ENCODE results near the gene TNFRSF6B.

Gene TNFRSF6B

GRCh38 chr20:63702751-63703470 is 6.5 kb downstream of the TNFRSF6B start:
- ATAC-seq (ENCODE audit: low read depth): no peak
- no peaks in the 10 kb centered on the region for H3K9me3 Mint-ChIP-seq
- H3K4me1 Mint-ChIP-seq: peaks cover 19% of the 10 kb centered on the region
- H3K27me3 Mint-ChIP-seq: no peaks in the 10 kb centered on the region
- DNase-seq (ENCODE audit: low spot score in 2 of 2): no peak
- no peak overlapping the region for H3K4me3 Mint-ChIP-seq
- peaks cover 5% of the 10 kb centered on the region for H3K36me3 Mint-ChIP-seq
- no peak overlapping the region for H3K27ac Mint-ChIP-seq

GRCh38 chr20:63703471-63703975 is 7.1 kb downstream of the TNFRSF6B start:
- H3K27ac Mint-ChIP-seq: no peak overlapping the region
- no peak overlapping the region for H3K4me3 Mint-ChIP-seq
- DNase-seq (ENCODE audit: low spot score in 2 of 2): no peak
- H3K9me3 Mint-ChIP-seq: no peaks in the 10 kb centered on the region
- H3K27me3 Mint-ChIP-seq: no peaks in the 10 kb centered on the region
- H3K4me1 Mint-ChIP-seq: peaks cover 19% of the 10 kb centered on the region
- H3K36me3 Mint-ChIP-seq: peaks cover 5% of the 10 kb centered on the region
- ATAC-seq (ENCODE audit: low read depth): no peak

DNA sequence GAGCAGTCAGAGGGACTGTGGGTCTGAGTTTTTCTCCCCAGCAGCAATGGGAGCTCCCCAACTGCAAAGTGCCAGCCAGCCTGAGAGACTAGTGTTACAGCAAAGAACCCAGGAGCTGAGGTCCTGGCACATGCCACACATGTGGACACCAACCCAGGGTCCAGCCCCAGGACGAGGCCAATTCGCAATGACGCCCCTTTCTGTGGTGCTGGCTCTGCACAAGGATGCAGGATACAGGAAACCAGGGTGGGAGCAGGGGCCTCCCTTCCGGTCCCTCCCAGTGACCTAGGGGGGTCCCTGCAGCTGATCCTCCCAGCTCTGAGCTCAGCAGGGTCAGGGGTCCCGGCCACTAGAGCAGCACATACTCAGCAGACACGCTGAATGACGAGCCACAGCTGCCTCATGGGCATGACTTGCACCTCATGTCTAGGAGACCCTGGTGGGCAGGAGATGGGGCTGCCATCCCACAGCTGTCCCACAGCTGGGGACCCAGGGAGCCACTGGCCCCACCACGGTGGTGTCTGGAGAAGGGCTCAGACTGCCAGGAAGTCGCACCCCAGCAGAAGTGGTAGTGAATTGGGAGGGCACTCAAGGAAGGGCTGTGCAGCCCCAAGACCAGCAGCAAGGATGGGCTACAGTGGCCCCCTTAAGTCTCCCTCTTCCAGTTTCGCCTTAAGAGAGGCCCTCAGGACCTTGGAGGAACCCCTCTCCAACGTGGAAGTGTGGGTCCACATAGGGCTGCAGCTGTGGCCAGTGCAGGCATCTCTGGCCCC is 7.7 kb downstream of the TNFRSF6B start:
- peaks cover 7% of the 10 kb centered on the region for H3K36me3 Mint-ChIP-seq
- DNase-seq (ENCODE audit: low spot score in 2 of 2) (no peak), ATAC-seq (ENCODE audit: low read depth) (no peak)
- no peak overlapping the region for H3K27ac Mint-ChIP-seq
- H3K4me3 Mint-ChIP-seq: no peak overlapping the region
- H3K9me3 Mint-ChIP-seq: no peaks in the 10 kb centered on the region
- peaks cover 22% of the 10 kb centered on the region for H3K4me1 Mint-ChIP-seq
- no peaks in the 10 kb centered on the region for H3K27me3 Mint-ChIP-seq

DNA sequence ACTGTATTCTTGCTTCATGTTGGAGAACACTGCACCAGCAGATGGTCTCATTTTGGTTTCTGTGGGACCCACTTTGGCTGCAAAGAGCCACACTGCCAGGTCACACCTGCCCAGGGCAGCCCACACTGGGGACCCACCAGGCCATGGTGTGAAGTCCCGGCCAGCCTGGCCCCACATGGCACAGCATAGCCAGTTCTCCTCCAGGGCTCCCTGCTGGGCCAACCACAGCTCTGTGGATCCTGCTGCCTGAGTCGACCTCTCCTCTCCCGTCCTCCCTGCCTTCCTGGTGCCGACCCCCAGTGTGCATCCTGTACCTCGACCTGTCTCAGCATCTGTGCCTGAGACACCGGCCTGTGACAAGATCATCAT is 8.3 kb downstream of the TNFRSF6B start:
- Mint-ChIP-seq H3K27ac (no peak overlapping the region), H3K9me3 (no peaks in the 10 kb centered on the region), H3K4me3 (no peak overlapping the region), H3K27me3 (no peaks in the 10 kb centered on the region), H3K4me1 (peaks cover 19% of the 10 kb centered on the region), H3K36me3 (peaks cover 7% of the 10 kb centered on the region)
- DNase-seq (ENCODE audit: low spot score in 2 of 2) (no peak), ATAC-seq (ENCODE audit: low read depth) (no peak)

- ATAC-seq (ENCODE audit: low read depth): no peak
- Mint-ChIP-seq H3K36me3 (peaks cover 9% of the 10 kb centered on the region), H3K27me3 (no peaks in the 10 kb centered on the region), H3K4me1 (peaks cover 19% of the 10 kb centered on the region), H3K4me3 (no peak overlapping the region), H3K9me3 (no peaks in the 10 kb centered on the region), H3K27ac (no peak overlapping the region)
- DNase-seq (ENCODE audit: low spot score in 2 of 2): no peak
Observed at GRCh38 chr20:63705232-63706026, 9.0 kb downstream of the TNFRSF6B start.

- peak overlapping the region; percentile 84 for H3K27ac Mint-ChIP-seq
- no peak for ATAC-seq (ENCODE audit: low read depth)
- DNase-seq (ENCODE audit: low spot score in 2 of 2): no peak
Observed at GRCh38 chr20:63706027-63706695, 9.7 kb downstream of the TNFRSF6B start.

DNA sequence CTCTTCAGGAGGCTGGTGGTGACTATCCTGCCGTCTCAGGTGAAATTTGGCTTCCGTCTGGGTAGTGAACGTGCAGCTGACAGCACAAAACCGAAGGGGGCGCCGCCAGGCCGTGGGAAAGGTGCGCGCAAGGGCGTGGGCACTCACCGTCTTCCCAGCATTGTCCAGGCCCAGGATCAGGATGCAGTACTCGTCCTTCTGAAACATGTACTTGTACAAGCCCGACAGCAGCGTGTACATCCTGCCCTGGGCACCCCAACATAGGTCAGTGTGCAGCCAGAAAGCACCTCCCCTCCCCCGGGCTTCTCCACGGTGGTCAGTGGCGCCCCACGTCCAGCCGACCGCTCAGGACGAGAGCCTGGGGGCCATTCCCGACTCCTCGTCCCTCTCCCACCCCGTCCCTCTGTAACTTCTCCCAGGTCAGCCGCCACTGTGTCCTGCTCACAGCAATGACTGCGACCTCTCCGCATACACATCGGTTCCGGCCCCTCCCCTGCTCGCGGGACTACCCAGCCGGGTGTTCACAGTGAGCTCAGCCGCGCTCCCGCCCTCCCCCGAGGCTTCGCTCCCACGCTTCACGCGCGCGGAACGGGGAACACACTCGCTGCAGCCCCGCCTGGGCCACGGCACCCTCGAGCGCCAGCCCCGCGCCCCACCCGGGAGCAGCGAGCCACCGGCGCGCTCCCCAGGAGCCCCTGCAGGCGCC is 10.6 kb downstream of the TNFRSF6B start:
- H3K27ac Mint-ChIP-seq: peak overlapping the region; percentile 84
- ATAC-seq (ENCODE audit: low read depth) (peak; percentile 48), DNase-seq (ENCODE audit: low spot score in 2 of 2) (peak; percentile 18 to 58)
- H3K27me3 Mint-ChIP-seq: no peaks in the 10 kb centered on the region
- H3K9me3 Mint-ChIP-seq: no peaks in the 10 kb centered on the region
- peak overlapping the region; percentile 88 for H3K4me3 Mint-ChIP-seq
- H3K36me3 Mint-ChIP-seq: peaks cover 20% of the 10 kb centered on the region
- H3K4me1 Mint-ChIP-seq: peaks cover 23% of the 10 kb centered on the region

More at GRCh38 chr20:63706027-63706695, 9.7 kb downstream of the TNFRSF6B start:
- Mint-ChIP-seq H3K4me3 (peak overlapping the region; percentile 88), H3K4me1 (peaks cover 23% of the 10 kb centered on the region), H3K36me3 (peaks cover 15% of the 10 kb centered on the region), H3K27me3 (no peaks in the 10 kb centered on the region), H3K9me3 (no peaks in the 10 kb centered on the region)

DNA sequence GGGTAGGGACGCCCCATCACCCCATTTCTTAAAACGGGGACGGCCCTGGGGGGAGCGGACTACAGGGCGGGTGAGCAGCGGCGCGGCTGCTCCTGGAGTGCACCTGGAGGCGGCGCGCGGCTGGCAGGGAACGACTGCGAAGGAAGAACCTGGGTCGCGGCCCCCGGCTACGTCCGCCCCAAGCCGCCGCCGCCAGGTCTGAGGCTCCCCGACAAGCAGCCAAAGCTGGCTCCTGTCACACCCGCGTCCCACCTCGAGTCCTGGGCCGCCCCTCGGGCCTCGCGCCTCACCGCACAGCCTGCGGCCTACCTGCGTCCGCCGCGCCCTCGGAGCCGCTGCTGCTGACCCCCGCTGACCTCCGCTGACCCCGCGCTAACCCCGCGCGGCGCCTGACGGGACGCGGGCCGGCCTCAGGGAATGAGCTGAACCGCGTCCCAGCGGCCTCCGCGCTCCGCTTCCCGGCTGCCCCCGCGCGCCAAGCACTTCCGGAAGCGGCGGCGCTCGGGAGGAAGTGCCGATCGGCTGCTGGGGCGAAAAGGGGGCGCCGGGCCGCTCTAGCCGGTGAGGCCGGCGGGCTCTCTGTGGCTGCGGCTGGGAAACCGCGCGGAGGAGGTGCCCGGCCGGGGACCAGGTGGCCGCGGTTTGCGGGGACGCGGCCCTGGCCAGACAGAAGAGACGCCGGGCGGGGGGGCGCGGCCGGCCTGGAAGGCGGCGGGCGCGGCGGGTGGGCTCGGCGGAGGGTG is 11.3 kb downstream of the TNFRSF6B start, which contains the start of the genes ARFRP1 and ZGPAT:
Gene ARFRP1 (minus strand): TSS at position 419 of the 743 bp plus-strand sequence. CDS start 885 bp downstream, outside the sequence.
Gene ZGPAT (plus strand): TSS at position 482 of the 743 bp plus-strand sequence. CDS start 542 bp downstream, outside the sequence.
- Mint-ChIP-seq H3K36me3 (peaks cover 26% of the 10 kb centered on the region), H3K27ac (peak within 1 kb of the TSS; percentile 84), H3K4me3 (peak within 1 kb of the TSS; percentile 88), H3K27me3 (no peaks in the 10 kb centered on the region), H3K4me1 (peaks cover 21% of the 10 kb centered on the region), H3K9me3 (peaks cover 2% of the 10 kb centered on the region)
- ATAC-seq (ENCODE audit: low read depth): peak; percentile 85
- peak; percentile 77 to 84 for DNase-seq (ENCODE audit: low spot score in 2 of 2)

DNA sequence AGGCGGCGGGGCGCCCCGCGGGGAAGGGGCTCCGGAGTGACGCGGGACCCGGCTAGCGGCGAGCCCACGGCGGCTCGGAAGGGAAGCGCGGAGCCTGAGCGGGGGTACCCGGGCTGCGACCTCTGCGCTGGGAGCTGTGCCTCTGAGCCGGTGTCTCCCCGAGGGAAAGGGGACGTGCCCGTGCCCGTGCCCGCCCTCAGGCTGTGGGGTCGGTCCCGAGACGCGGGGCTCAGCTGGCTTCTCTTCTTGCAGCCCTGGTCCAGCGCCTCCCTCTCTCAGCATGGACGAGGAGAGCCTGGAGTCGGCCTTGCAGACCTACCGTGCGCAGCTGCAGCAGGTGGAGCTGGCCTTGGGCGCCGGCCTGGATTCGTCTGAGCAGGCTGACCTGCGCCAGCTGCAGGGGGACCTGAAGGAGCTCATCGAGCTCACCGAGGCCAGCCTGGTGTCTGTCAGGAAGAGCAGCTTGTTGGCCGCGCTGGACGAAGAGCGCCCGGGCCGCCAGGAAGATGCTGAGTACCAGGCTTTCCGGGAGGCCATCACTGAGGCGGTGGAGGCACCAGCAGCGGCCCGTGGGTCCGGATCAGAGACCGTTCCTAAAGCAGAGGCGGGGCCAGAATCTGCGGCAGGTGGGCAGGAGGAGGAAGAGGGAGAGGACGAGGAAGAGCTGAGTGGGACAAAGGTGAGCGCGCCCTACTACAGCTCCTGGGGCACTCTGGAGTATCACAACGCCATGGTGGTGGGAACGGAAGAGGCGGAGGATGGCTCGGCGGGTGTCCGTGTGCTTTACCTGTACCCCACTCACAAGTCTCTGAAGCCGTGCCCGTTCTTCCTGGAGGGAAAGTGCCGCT is 12.1 kb downstream of the TNFRSF6B start:
- Mint-ChIP-seq H3K27me3 (no peaks in the 10 kb centered on the region), H3K36me3 (peaks cover 26% of the 10 kb centered on the region), H3K4me1 (peaks cover 21% of the 10 kb centered on the region), H3K9me3 (peaks cover 2% of the 10 kb centered on the region), H3K4me3 (peak overlapping the region; percentile 80), H3K27ac (peak overlapping the region; percentile 84)
- DNase-seq (ENCODE audit: low spot score in 2 of 2) (peak in 1 of 2 donors; percentile 22), ATAC-seq (ENCODE audit: low read depth) (peak; percentile 6)

DNA sequence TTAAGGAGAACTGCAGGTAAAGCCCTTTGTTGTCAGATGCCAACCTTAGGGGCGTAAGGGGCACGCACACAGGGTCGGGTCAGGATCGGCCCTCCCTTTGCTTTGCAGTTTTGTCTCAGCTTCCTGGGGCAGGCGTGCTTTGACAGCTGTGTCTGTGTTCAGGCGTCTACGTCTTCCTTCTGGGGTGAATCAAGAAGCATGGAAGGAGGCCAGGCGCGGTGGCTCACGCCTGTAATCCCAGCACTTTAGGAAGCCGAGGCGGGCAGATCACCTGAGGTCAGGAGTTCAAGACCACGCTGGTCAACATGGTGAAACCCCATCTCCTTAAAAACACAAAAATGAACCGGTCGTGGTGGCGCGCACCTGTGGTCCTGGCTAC is 12.7 kb downstream of the TNFRSF6B start:
- H3K27me3 Mint-ChIP-seq: no peaks in the 10 kb centered on the region
- H3K9me3 Mint-ChIP-seq: peaks cover 2% of the 10 kb centered on the region
- H3K4me3 Mint-ChIP-seq: peak overlapping the region; percentile 80
- ATAC-seq (ENCODE audit: low read depth) (no peak), DNase-seq (ENCODE audit: low spot score in 2 of 2) (no peak)
- no peak overlapping the region for H3K27ac Mint-ChIP-seq
- H3K4me1 Mint-ChIP-seq: peaks cover 21% of the 10 kb centered on the region
- peaks cover 27% of the 10 kb centered on the region for H3K36me3 Mint-ChIP-seq

GRCh38 chr20:63711085-63711645 is 14.7 kb downstream of the TNFRSF6B start:
- peaks cover 4% of the 10 kb centered on the region for H3K9me3 Mint-ChIP-seq
- no peak overlapping the region for H3K4me3 Mint-ChIP-seq
- H3K4me1 Mint-ChIP-seq: peaks cover 22% of the 10 kb centered on the region
- no peaks in the 10 kb centered on the region for H3K27me3 Mint-ChIP-seq
- H3K36me3 Mint-ChIP-seq: peaks cover 37% of the 10 kb centered on the region
- ATAC-seq (ENCODE audit: low read depth) (no peak), DNase-seq (ENCODE audit: low spot score in 2 of 2) (no peak)
- no peak overlapping the region for H3K27ac Mint-ChIP-seq
